Common myeloid progenitor, CD34-positive (primary cell): Measurements from ENCODE around the gene CFAP57. TPM values are rescaled to one million over a fixed set of nuclear protein-coding genes. Genes with fewer than 3 reads are reported as not detected.

Experiments used
- CTCF ChIA-PET: fragments of 350-600 bp; sonication (Branson Sonifier 250); formaldehyde crosslinking; loops from one replicate; lab custom pipeline; 2021; ENCODE audit warnings: antibody characterized with exemption; lab: Charles Lee
- POLR2A ChIA-PET: fragments of 350-600 bp; sonication (Branson Sonifier 250); formaldehyde crosslinking; loops from one replicate; lab custom pipeline; 2021; ENCODE audit warnings: antibody characterized with exemption; lab: Charles Lee
- DNase-seq, 3 donors: peaks; one replicate each; pipeline versions ENCODE4 v3.0.0 to v3.0.0-alpha.2; 2013
- H3K27ac ChIP-seq, 2 experiments: 1 replicate in 1 of 2; 2 replicates in 1 of 2; pipeline ENCODE4 v1.7.0; 2013; ENCODE audit warnings: inconsistent platforms in 2 of 2, low read length in 2 of 2, mild to moderate bottlenecking in 2 of 2, low read depth in 1 of 2, moderate library complexity in 1 of 2; ENCODE audit not compliant: severe bottlenecking in 2 of 2, insufficient read depth in 1 of 2, poor library complexity in 1 of 2
- H3K27me3 ChIP-seq, 5 experiments: replicated peaks in 2 of 5; 1 replicate in 3 of 5; 2 replicates in 2 of 5; pipeline versions ENCODE4 v1.6.1 to v1.7.0; 2013; ENCODE audit warnings: low read length in 4 of 5, mild to moderate bottlenecking in 2 of 5, moderate library complexity in 2 of 5, inconsistent platforms in 1 of 5; ENCODE audit not compliant: insufficient read depth in 5 of 5, control insufficient read depth in 4 of 5
- H3K36me3 ChIP-seq, 4 experiments: 1 replicate in 2 of 4; 2 replicates in 2 of 4; pipeline versions ENCODE4 v1.6.1 to v1.7.0; 2013; ENCODE audit warnings: low read length in 3 of 4, control low read depth in 1 of 4, mild to moderate bottlenecking in 1 of 4; ENCODE audit not compliant: control insufficient read depth in 4 of 4, insufficient read depth in 4 of 4
- H3K4me1 ChIP-seq, 4 experiments: 1 replicate in 3 of 4; 2 replicates in 1 of 4; pipeline versions ENCODE4 v1.6.1 to v1.7.1; 2013; ENCODE audit warnings: low read length in 3 of 4, mild to moderate bottlenecking in 3 of 4, control low read depth in 1 of 4, inconsistent platforms in 1 of 4, moderate library complexity in 1 of 4; ENCODE audit not compliant: control insufficient read depth in 4 of 4, insufficient read depth in 4 of 4; ENCODE audit errors: control extremely low read depth in 1 of 4
- H3K4me3 ChIP-seq, 7 experiments: 1 replicate in 4 of 7; 2 replicates in 3 of 7; pipeline versions ENCODE4 v1.5.1 to v1.7.0; 2013; ENCODE audit warnings: mild to moderate bottlenecking in 7 of 7, low read length in 6 of 7, moderate library complexity in 6 of 7, inconsistent platforms in 2 of 7, low read depth in 2 of 7, control low read depth in 1 of 7; ENCODE audit not compliant: insufficient read depth in 4 of 7, control insufficient read depth in 1 of 7; ENCODE audit errors: extremely low read depth in 1 of 7
- H3K9me3 ChIP-seq, 5 experiments: 1 replicate in 4 of 5; 2 replicates in 1 of 5; pipeline versions ENCODE4 v1.6.1 to v1.7.1; 2013; ENCODE audit warnings: low read length in 4 of 5, mild to moderate bottlenecking in 2 of 5, inconsistent platforms in 1 of 5, low read depth in 1 of 5, moderate library complexity in 1 of 5; ENCODE audit not compliant: control insufficient read depth in 4 of 5, insufficient read depth in 2 of 5; ENCODE audit errors: control extremely low read depth in 1 of 5
- WGBS: methylation state at CpG from one replicate; pipeline ENCODE4 v1.1.5; 2013; ENCODE audit not compliant: insufficient coverage; 5-methylcytosine and 5-hydroxymethylcytosine counted together
- polyA plus RNA-seq: library from polyadenylated mRNA; unstranded; fragments of 120-200 nt; gene quantifications from one replicate; pipeline ENCODE4 v1.2.1, GENCODE V29; 2013

The CFAP57 gene
- 1.1 TPM for polyA plus RNA-seq

DNA sequence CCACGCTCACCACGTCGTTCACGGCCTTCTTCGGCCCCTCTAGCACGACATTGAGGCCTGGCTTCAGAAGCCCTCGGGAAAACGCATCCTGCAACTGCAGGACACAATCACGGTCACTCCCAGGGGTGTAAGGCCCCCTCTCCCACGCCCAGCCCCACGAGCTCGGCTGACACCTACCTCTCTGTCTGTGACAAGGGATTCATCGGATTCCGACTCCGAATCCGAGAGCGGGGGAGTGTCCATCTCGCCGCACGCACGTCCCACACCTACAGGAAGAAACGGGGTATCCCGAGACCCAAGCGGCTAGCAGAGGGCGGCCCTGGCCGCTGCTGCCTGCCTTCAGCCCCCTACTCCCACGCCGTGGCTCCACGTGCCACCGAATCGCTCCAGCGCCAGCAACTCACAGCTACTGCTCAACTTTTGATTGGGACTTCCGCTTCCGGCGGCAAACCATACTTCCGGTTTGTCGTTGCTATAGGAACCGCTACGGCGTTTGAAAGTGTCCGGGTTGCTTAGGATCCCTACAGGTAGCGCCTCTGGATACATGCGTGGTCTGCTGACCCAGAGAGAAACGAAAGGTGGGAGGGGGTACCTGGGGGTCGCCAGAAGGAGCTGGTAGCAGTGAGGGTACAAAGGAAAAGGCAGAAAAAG lies at the start of gene CFAP57, which contains the start of gene EBNA1BP2:
TSS of gene CFAP57 (plus strand) at position 455 of the 651 bp plus-strand sequence. CDS start 424 bp downstream, outside the sequence.
TSS of gene EBNA1BP2 (minus strand) at position 415 of the 651 bp plus-strand sequence. CDS start at position 243, 172 bp downstream.
- peak; percentile 95 to 98 (median 97) for DNase-seq
- Histone ChIP-seq H3K9me3 (no peaks in the 10 kb centered on the region), H3K36me3 (peaks cover 2 to 33% (median 22%) of the 10 kb centered on the region in 4 experiments), H3K27ac (peak within 1 kb of the TSS; percentile 74 to 81), H3K4me3 (peak within 1 kb of the TSS; percentile 74 to 96 (median 88)), H3K4me1 (peaks cover 3 to 17% (median 12%) of the 10 kb centered on the region in 4 experiments), H3K27me3 (peaks cover 0 to 3% (median 0%) of the 10 kb centered on the region in 5 experiments)
- ChIA-PET CTCF (interaction anchor here (0.6 kb wide), 1 partner anchor 228 kb away, joined by 3 read pairs; no protein-coding TSS in a partner anchor), POLR2A (interaction anchor here (0.6 to 0.7 kb wide), 2 partner anchors 12 to 24 kb away, joined by 3 to 4 read pairs; no protein-coding TSS in a partner anchor)
- under 1% methylated on average over 34 of the region's 45 CpGs for WGBS

DNA sequence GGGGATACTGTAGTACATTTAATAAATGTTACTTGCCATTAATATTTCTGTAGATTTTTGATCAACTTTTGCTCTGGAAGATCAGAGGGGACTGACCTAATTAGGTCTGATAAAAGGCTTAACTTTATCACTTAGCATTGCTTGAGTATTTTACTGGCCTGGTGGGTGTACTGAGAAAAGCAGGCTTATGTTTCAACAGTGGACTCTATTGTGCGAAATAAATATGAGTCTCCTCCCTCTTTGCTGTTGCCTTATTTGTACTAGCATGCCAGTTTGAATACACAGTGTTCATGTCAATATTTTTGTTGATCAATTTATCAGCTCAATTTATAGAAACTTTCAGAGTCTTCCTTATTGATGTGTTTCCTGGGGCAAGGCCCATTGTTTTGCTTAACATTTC lies 49.1 kb upstream of the CFAP57 start:
- ChIA-PET POLR2A (no interaction called here), CTCF (no interaction called here)
- no CpG with 5 or more reads among the region's 1 CpG for WGBS
- H3K27me3 ChIP-seq = peaks cover 0 to 4% (median 0%) of the 10 kb centered on the region in 5 experiments
- H3K9me3 ChIP-seq = peaks cover 0 to 2% (median 0%) of the 10 kb centered on the region in 5 experiments
- H3K4me1 ChIP-seq = no peaks in the 10 kb centered on the region
- no peaks in the 10 kb centered on the region for H3K36me3 ChIP-seq
- no peak overlapping the region for H3K4me3 ChIP-seq
- no peak for DNase-seq
- no peak overlapping the region for H3K27ac ChIP-seq

DNA sequence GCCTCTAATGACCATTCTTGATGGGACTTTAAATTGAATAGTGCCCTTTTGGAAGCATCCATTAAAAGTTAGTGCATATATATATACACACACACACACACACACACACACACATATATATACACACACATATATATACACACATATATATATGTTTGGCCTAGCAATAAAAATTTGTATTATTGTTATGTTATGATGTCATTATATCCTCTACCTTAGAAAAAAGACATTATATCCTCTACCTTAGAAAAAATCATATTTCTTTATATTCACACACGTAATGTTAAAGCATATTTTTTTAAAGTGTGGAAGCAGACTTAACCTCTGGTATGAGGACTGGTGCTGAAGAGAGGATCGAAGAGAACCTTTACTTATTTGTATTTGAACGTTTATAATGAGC lies 43.3 kb upstream of the CFAP57 start:
- POLR2A ChIA-PET = no interaction called here
- H3K9me3 ChIP-seq = peaks cover 0 to 2% (median 0%) of the 10 kb centered on the region in 5 experiments
- CTCF ChIA-PET = no interaction called here
- H3K27ac ChIP-seq = no peak overlapping the region
- H3K36me3 ChIP-seq = no peaks in the 10 kb centered on the region
- no peak overlapping the region for H3K4me3 ChIP-seq
- no peaks in the 10 kb centered on the region for H3K4me1 ChIP-seq
- DNase-seq = no peak
- WGBS = no CpG with 5 or more reads among the region's 3 CpGs
- peaks cover 0 to 5% (median 0%) of the 10 kb centered on the region in 5 experiments for H3K27me3 ChIP-seq

DNA sequence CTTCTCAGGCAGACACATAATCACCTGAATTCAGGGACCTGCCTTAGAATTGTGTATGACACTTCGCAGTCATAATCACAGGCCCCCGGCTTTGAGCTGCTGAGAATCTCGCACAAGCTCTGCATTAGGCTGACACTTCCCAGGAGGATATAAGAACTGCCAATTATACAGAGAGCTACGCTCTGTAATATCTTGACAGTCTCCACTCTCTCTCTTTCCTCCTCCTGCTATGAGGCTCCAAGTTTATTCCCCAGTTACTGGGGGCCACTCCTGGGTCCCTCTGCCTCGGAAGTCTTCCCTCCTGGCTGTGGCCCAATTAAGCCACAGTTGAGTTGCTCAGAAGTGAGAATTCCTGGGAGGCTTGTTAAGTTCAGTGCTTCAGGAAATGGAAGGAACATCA lies 42.7 kb upstream of the CFAP57 start:
- 98% methylated on average over 5 of the region's 5 CpGs for WGBS
- no peaks in the 10 kb centered on the region for H3K4me1 ChIP-seq
- H3K9me3 ChIP-seq = peaks cover 0 to 2% (median 0%) of the 10 kb centered on the region in 5 experiments
- H3K27ac ChIP-seq = no peak overlapping the region
- ChIA-PET CTCF (no interaction called here), POLR2A (no interaction called here)
- no peaks in the 10 kb centered on the region for H3K36me3 ChIP-seq
- no peak for DNase-seq
- H3K4me3 ChIP-seq = no peak overlapping the region
- peaks cover 0 to 3% (median 0%) of the 10 kb centered on the region in 5 experiments for H3K27me3 ChIP-seq

DNA sequence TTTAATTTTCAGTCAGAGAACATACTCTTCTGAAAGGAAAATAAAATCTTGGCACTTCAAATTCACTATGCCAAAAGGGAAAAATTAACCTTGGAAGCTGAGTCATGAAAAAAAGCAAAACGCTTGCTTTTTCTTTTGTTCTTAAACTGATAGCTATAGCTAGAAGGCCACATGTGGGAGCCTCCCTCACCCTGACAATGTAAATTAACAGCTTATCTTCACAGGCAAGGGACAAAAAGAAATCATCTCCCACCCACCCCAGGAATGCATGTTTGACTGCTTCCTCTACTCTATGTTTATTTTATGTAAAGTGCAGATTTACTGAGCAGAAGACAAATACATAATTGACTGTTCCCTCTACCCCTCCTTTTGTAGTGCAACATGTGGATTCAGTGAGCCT lies 38.1 kb upstream of the CFAP57 start:
- H3K27ac ChIP-seq = no peak overlapping the region
- 100% methylated on average over 1 of the region's 1 CpG for WGBS
- no peaks in the 10 kb centered on the region for H3K36me3 ChIP-seq
- DNase-seq = no peak
- no peak overlapping the region for H3K4me3 ChIP-seq
- peaks cover 0 to 4% (median 0%) of the 10 kb centered on the region in 5 experiments for H3K9me3 ChIP-seq
- ChIA-PET CTCF (no interaction called here), POLR2A (no interaction called here)
- no peaks in the 10 kb centered on the region for H3K4me1 ChIP-seq
- H3K27me3 ChIP-seq = peaks cover 0 to 3% (median 0%) of the 10 kb centered on the region in 5 experiments

DNA sequence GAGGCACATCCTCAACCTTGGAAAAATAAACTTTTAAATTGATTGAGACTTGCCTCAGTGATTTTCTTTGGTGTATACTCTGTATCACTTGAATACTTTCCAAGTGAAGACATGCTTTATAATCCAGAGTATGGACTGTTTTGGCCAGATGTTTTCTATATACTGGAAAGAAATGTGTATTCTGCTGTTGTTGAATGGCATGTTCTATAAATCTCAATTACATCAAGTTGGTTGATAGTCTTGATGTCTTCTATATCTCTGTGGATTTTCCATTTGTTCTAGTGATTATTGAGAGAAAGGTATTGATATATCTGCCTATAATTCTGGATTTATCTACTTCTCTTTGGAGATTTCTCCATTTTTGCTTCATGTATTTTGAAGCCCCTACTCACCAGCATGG lies 37.5 kb upstream of the CFAP57 start:
- Histone ChIP-seq H3K9me3 (peaks cover 0 to 4% (median 1%) of the 10 kb centered on the region in 5 experiments), H3K36me3 (no peaks in the 10 kb centered on the region), H3K27ac (no peak overlapping the region), H3K27me3 (peaks cover 0 to 3% (median 0%) of the 10 kb centered on the region in 5 experiments), H3K4me3 (no peak overlapping the region), H3K4me1 (no peaks in the 10 kb centered on the region)
- no peak for DNase-seq
- CTCF ChIA-PET = no interaction called here
- POLR2A ChIA-PET = no interaction called here
